ENCODE measurements around the gene WWC2. TPM values are rescaled to one million over a fixed set of nuclear protein-coding genes. Genes with fewer than 3 reads are reported as not detected.

The WWC2 gene
- total RNA-seq, 4 donors from 2014 or later, result 6.6 to 79.7 (median 9.4) TPM

DNA sequence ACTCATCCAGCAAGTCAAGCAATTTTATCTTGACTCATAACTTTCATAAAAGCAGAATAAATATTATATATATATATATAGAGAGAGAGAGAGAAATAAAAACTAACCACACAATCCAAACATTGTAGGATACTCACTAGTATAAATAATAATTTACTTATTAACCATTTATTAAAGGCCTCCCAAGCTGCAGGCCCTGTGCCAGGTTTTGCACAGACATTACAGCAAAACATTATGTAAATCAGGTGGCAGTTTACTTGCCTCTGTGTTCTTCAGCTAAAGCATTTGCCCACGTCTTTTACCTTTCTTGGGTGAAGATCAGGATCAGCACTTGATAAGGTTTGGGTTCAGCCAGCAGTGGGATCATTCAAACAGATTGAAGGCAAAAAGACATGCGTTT lies 145.4 kb downstream of the WWC2 start:
- intact Hi-C loops (cut with DNase I; ENCODE audit: low total_unique reads), result no loop called here
- Histone ChIP-seq H3K27ac (no peak overlapping the region), H3K9me3 (no peaks in the 10 kb centered on the region), H3K27me3 (no peaks in the 10 kb centered on the region), H3K36me3 (no peaks in the 10 kb centered on the region), H3K4me1 (no peaks in the 10 kb centered on the region), H3K4me3 (no peak overlapping the region)
- in situ Hi-C loops (cut with MboI; ENCODE audit: low pct_ligation_motif_present in 1 of 4, low pct_unique_long_range_greater_than_20kb in 1 of 4, low sequenced_read_pairs in 3 of 4), result no loop called here
- no peak for TF ChIP-seq POLR2A (IDR thresholded peaks at IDR 0.05)
- no peak for TF ChIP-seq EP300 (IDR thresholded peaks at IDR 0.05; ENCODE audit: low read depth)
- TF ChIP-seq, protein P1, sequence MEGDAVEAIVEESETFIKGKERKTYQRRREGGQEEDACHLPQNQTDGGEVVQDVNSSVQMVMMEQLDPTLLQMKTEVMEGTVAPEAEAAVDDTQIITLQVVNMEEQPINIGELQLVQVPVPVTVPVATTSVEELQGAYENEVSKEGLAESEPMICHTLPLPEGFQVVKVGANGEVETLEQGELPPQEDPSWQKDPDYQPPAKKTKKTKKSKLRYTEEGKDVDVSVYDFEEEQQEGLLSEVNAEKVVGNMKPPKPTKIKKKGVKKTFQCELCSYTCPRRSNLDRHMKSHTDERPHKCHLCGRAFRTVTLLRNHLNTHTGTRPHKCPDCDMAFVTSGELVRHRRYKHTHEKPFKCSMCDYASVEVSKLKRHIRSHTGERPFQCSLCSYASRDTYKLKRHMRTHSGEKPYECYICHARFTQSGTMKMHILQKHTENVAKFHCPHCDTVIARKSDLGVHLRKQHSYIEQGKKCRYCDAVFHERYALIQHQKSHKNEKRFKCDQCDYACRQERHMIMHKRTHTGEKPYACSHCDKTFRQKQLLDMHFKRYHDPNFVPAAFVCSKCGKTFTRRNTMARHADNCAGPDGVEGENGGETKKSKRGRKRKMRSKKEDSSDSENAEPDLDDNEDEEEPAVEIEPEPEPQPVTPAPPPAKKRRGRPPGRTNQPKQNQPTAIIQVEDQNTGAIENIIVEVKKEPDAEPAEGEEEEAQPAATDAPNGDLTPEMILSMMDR (IDR thresholded peaks at IDR 0.05), result no peak
- no peak for TF ChIP-seq POLR2AphosphoS5 (IDR thresholded peaks at IDR 0.05)
- no peak for DNase-seq
- WGBS, 2 donors (ENCODE audit: low coverage in 1 of 2), result 89 to 90% methylated on average over 2 of the region's 2 CpGs

DNA sequence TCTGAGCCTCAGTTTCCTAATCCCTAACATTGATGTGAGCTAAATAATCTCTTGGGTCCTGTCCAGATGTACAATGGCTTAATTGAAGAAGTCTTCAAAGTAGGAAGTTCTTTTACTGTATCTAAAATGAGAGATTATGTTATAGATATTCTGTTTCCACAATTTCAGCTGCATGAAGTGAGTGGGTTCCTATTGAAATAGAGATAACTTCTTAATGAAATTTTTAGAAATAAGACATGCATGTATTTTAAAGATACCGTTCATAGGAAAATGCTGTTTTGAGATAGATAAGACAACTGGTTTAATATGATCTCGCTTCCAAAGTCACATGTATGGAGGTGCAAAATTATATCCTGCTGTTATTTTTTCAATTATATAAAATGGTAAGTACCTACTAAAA lies 149.1 kb downstream of the WWC2 start:
- DNase-seq, result no peak
- in situ Hi-C loops (cut with MboI; ENCODE audit: low pct_ligation_motif_present in 1 of 4, low pct_unique_long_range_greater_than_20kb in 1 of 4, low sequenced_read_pairs in 3 of 4), result no loop called here
- WGBS, 2 donors (ENCODE audit: low coverage in 1 of 2), result 94% methylated on average over 2 of the region's 2 CpGs
- intact Hi-C loops (cut with DNase I; ENCODE audit: low total_unique reads), result no loop called here
- no peaks in the 10 kb centered on the region for H3K9me3 ChIP-seq
- TF ChIP-seq POLR2AphosphoS5 (IDR thresholded peaks at IDR 0.05) (no peak), POLR2A (IDR thresholded peaks at IDR 0.05) (no peak), EP300 (IDR thresholded peaks at IDR 0.05; ENCODE audit: low read depth) (no peak)
- TF ChIP-seq, protein P1 (IDR thresholded peaks at IDR 0.05), result no peak
- no peak overlapping the region for H3K27ac ChIP-seq
- no peak overlapping the region for H3K4me3 ChIP-seq
- H3K36me3 ChIP-seq, result no peaks in the 10 kb centered on the region
- H3K27me3 ChIP-seq, result no peaks in the 10 kb centered on the region
- H3K4me1 ChIP-seq, result no peaks in the 10 kb centered on the region

DNA sequence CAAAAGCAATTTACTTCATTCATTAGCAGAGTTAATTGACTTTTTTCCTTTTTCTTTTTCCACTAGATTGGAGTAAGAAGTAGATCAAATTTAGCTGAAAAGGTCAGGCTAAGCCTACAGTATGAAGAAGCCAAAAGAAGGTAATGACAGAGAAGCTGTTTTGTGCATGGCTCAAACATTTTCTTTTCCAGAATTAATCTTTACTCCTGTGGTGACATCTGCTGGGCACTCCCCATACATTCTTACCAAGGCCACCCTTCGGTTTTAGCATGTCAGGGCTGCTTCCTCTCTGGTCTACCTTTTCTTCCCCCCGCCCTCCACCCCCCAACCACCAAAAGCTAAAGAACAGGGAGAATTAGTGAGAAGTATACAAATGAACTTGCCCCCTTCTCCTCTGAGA lies 150.8 kb downstream of the WWC2 start:
- DNase-seq, result peak; percentile 19
- in situ Hi-C loops (cut with MboI; ENCODE audit: low pct_ligation_motif_present in 1 of 4, low pct_unique_long_range_greater_than_20kb in 1 of 4, low sequenced_read_pairs in 3 of 4), result loop anchor here in 3 of 4 donors (10.0 kb wide), 3 partner anchors 175 to 315 kb away; no protein-coding TSS in a partner anchor

DNA sequence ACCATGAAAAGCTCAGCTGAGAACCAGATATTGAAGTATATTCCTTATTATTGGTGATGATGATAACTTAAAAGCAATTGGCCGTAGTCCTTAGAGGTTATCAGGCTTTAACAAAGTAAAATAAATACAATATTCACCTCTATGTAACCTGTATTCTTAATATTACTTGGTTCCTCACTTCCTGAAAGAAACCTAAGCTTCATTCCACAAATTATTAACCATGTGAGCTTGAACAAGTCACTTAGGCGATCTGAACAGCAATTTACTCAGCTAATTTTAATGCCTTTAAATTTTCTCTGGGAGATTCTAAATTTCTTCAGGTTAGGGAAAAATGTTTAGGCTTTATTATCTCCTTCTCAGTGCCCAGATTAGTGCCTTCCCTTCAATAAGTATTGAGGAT lies 151.8 kb downstream of the WWC2 start:
- no peak for TF ChIP-seq POLR2AphosphoS5 (IDR thresholded peaks at IDR 0.05)
- TF ChIP-seq EP300 (IDR thresholded peaks at IDR 0.05; ENCODE audit: low read depth), result no peak
- TF ChIP-seq POLR2A (IDR thresholded peaks at IDR 0.05), result no peak
- TF ChIP-seq, protein P1 (IDR thresholded peaks at IDR 0.05), result no peak
- Histone ChIP-seq H3K36me3 (no peaks in the 10 kb centered on the region), H3K4me1 (peaks cover 0 to 22% (median 4%) of the 10 kb centered on the region in 4 donors), H3K27me3 (no peaks in the 10 kb centered on the region), H3K27ac (no peak overlapping the region), H3K9me3 (no peaks in the 10 kb centered on the region), H3K4me3 (no peak overlapping the region)
- DNase-seq, result no peak
- in situ Hi-C loops (cut with MboI; ENCODE audit: low pct_ligation_motif_present in 1 of 4, low pct_unique_long_range_greater_than_20kb in 1 of 4, low sequenced_read_pairs in 3 of 4), result loop anchor here in 3 of 4 donors (10.0 kb wide), 3 partner anchors 176 to 316 kb away; no protein-coding TSS in a partner anchor
- intact Hi-C loops (cut with DNase I; ENCODE audit: low total_unique reads), result no loop called here
- 78 to 85% methylated on average over 2 of the region's 2 CpGs for WGBS, 2 donors (ENCODE audit: low coverage in 1 of 2)

More for the DNA sequence above, 150.8 kb downstream of the WWC2 start:
- intact Hi-C loops (cut with DNase I; ENCODE audit: low total_unique reads), result no loop called here
- TF ChIP-seq POLR2AphosphoS5 (IDR thresholded peaks at IDR 0.05), result no peak
- TF ChIP-seq, protein P1 (IDR thresholded peaks at IDR 0.05), result peak; percentile 16 to 49 (median 30)
- Histone ChIP-seq H3K36me3 (no peaks in the 10 kb centered on the region), H3K27me3 (no peaks in the 10 kb centered on the region), H3K27ac (no peak overlapping the region), H3K9me3 (no peaks in the 10 kb centered on the region), H3K4me3 (no peak overlapping the region), H3K4me1 (peaks cover 0 to 15% (median 4%) of the 10 kb centered on the region in 4 donors)
- 26% methylated on average over 2 of the region's 2 CpGs; no CpG with 5 or more reads in 1 of the 2 donors for WGBS, 2 donors (ENCODE audit: low coverage in 1 of 2)
